Measurements from ENCODE around the gene SLC35F1.

SLC35F1 gene

GRCh38 chr6:118350881-118351430 lies 443.9 kb downstream of the SLC35F1 start:
- DNase-seq = no peak

- DNase-seq = no peak
Measured at GRCh38 chr6:118353564-118353963, 446.5 kb downstream of the SLC35F1 start.

GRCh38 chr6:118354641-118355040 lies 447.6 kb downstream of the SLC35F1 start:
- DNase-seq = no peak

- DNase-seq = no peak
Measured at GRCh38 chr6:118356054-118356453, 449.0 kb downstream of the SLC35F1 start.

- no peak for DNase-seq
Measured at GRCh38 chr6:118356686-118357085, 449.6 kb downstream of the SLC35F1 start.
